SH-SY5Y (cell line): ENCODE data around the gene ZDHHC8.

ENCODE experiments used
- GATA2 ChIP-seq: IDR thresholded peaks from 2 replicates; pipeline ENCODE4 v1.6.1; 2011; ENCODE audit warnings: mild to moderate bottlenecking, low read depth, low read length
- GATA3 ChIP-seq: IDR thresholded peaks from 2 replicates; pipeline ENCODE4 v1.6.1; 2011; ENCODE audit warnings: low read depth, mild to moderate bottlenecking, low read length, moderate library complexity

DNA sequence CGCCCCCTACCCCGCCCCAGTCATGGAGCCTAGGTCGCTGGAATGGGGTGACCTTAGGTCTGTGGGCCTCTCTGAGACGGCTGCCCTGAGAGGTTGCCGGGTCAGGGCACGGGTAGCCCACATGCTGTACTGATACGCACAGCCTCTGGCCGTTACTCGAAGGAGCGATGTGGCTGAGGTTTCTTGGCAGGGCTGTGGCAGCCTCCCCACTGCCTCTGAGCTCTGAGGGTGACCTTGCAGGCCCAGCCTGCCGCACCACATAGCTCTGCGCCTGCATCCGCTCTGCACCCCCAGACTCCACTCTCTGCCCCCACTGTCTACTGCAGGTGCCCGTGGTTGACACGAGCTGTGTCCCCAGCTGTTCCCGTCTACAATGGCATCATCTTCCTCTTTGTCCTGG lies 7.3 kb downstream of the ZDHHC8 start:
- TF ChIP-seq GATA2 (no peak), GATA3 (no peak)
